C4-2B (cell line): ENCODE measurements around the gene DDX54.

Source experiments
- H3K27ac ChIP-seq: fragments of 450-650 bp; 2 replicates; pipeline ENCODE4 v1.5.1; 2017
- ZFX ChIP-seq: fragments of 450-650 bp; IDR thresholded peaks from 2 replicates; pipeline ENCODE4 v1.6.1; 2017
- TF ChIP-seq, protein P1 (sequence below): fragments of 450-650 bp; conservative IDR thresholded peaks from 2 replicates; pipeline ENCODE4 v1.5.1; 2017; ENCODE audit warnings: mild to moderate bottlenecking

Gene DDX54

DNA sequence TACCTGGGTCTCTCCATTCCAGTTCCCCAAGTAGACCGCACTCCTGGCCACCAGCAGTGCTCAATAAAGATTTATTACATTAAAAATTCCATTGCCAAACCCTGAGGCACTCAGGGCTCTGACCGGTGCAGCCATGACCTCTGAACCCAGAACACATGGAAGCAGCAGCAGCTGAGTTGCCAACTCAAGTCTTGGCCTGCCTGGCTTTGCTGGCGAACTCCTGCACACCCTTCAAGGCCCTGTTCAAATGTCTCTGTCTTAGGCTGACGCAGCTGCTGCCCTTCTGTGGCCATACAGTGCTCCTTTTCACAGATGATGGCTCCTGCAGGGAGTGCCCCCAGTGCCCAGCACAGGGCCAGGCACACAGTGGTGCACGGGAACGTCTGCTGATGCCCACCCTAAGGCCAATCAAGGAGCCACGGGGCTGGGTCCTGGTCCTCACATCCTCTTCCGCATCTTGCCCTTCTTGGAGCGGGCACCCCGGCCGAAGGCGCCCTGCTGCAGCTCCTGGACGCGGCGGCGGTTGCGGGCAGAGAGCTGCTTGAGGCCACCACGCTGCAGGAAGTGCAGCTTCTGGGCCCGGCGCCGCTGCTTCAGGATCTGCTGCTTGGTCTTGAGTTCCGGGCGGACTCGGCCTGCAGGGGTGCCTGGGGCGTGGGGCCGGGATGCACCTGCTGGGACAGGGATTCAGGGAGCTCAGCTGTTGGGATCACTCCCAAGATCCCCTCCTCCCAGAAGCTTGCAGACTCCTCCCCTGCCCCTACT, 26.7 kb downstream of the DDX54 start:
- no peak overlapping the region for H3K27ac ChIP-seq

DNA sequence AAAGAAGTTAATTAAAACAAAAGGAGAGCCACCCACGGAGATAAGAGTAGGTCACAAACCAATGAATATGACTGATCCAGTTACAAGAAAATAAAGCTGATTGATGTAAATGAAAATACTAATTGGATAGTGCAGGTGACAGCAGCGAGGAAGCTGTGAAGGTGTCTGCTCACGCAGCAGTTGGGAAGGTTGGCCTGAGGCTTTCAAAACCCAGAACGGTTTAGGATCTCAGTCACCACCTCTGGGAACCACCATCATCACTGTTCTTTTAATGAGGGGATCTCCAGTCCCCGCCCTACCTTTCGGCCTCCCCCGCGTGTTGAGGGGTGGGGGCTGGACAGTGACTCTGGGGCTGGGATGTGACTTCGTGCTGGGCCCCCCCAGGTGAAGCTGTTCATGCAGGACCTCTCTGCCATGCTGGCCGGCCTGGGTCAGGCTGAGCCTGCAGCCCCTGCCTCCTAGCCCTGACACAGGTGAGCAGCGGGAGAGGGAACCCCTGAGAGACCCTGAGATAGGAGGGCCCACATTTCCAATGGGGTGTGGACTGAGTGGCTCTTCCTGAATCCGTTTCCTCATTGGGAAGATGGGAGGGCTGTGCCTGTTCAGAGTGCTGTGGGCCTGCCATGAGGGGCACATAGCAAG, 27.9 kb downstream of the DDX54 start:
- H3K27ac ChIP-seq, result no peak overlapping the region
- TF ChIP-seq, protein P1, sequence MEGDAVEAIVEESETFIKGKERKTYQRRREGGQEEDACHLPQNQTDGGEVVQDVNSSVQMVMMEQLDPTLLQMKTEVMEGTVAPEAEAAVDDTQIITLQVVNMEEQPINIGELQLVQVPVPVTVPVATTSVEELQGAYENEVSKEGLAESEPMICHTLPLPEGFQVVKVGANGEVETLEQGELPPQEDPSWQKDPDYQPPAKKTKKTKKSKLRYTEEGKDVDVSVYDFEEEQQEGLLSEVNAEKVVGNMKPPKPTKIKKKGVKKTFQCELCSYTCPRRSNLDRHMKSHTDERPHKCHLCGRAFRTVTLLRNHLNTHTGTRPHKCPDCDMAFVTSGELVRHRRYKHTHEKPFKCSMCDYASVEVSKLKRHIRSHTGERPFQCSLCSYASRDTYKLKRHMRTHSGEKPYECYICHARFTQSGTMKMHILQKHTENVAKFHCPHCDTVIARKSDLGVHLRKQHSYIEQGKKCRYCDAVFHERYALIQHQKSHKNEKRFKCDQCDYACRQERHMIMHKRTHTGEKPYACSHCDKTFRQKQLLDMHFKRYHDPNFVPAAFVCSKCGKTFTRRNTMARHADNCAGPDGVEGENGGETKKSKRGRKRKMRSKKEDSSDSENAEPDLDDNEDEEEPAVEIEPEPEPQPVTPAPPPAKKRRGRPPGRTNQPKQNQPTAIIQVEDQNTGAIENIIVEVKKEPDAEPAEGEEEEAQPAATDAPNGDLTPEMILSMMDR, result no peak
- TF ChIP-seq ZFX, result no peak

More for the DNA sequence above, 26.7 kb downstream of the DDX54 start:
- TF ChIP-seq, protein P1, result no peak
- TF ChIP-seq ZFX, result no peak

- TF ChIP-seq, protein P1, result no peak
- TF ChIP-seq ZFX, result no peak
- no peak overlapping the region for H3K27ac ChIP-seq
Measured at GRCh38 chr12:113155646-113156045, 29.6 kb downstream of the DDX54 start.

DNA sequence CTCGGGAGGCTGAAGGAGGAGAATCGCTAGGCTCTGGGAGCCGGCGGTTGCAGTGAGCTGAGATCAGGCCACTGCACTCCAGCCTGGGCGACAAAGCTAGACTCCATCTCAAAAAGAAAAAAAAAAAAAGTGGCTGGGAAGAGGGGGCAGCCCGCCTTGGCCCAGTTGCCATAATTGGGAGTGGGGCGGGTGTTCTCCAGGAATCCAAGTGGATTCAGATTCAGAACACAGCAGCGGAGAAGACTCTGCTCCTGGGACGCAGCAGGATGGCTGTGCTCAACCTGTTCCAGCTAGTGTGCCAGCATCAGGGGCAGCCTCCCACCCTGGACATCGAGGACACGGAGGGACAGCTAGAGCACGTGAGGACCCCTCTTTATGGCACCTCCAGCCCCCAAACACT, 30.2 kb downstream of the DDX54 start:
- no peak overlapping the region for H3K27ac ChIP-seq

DNA sequence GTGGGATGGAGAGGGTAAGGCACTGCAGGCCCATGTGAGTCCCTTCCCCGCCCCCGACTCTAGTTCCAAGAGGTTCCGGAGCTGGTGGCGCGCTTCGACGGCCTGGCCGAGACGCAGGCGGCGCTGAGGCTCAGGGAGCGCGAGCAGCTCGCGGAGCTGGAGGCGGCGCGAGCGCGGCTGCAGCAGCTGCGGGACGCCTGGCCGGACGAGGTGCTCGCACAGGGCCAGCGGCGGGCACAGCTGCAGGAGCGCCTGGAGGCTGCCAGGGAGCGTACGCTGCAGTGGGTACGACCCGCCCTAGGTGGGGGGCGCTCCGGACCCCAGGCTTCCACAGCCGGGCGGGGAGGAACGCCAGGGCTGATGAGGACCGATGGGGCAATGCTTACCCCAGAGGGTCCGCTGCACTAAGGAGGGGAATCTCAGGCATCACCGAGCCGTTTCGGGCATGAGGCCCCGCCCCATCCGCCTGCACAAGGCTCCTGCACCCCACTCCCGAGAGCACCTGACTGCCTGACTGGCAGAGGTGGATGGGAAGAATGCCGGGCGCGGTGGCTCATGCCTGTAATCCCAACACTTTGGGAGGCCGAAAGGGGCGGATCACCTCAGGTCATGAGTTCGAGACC, 30.8 kb downstream of the DDX54 start:
- no peak overlapping the region for H3K27ac ChIP-seq
- no peak for TF ChIP-seq ZFX
- TF ChIP-seq, protein P1, result no peak

More for the DNA sequence above, 30.2 kb downstream of the DDX54 start:
- no peak for TF ChIP-seq ZFX
- TF ChIP-seq, protein P1, result no peak

GRCh38 chr12:113152835-113153814, 32.2 kb downstream of the DDX54 start:
- peak overlapping the region; percentile 35; the same call in 1 of the 2 replicates for H3K27ac ChIP-seq
- TF ChIP-seq, protein P1, result peak; percentile 82
- TF ChIP-seq ZFX, result no peak
